DMS79 treated with DMSO at 0.1 percent for 48 hours (cell line): Measurements from ENCODE around the gene SFMBT2.
"Not testable (repeated sequence)": the region's sequence is repeated elsewhere in the genome, so short reads cannot be mapped to it uniquely, and the experiment has no call there.

Experiments
- DNase-seq: peaks from one replicate; lab custom pipeline; 2025; lab: John Stamatoyannopoulos, UW

SFMBT2 gene

DNA sequence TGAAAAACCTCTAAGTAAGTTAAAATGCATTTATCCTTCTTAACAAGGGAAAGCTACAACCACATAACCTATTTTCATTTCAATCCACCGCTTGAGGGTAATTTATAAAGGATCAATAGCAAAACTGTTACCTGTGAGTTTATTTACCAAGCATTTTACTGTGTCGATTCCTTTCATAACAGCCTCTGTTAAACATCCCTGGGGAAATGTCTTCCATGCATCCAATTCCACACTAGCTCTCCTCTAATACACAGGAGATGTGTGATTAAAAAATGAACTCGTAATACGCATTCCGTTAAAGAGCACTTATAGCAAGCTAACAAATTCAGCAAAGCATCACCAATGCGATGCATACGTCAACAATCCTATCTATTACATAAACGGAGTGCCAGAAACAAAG, 185.7 kb downstream of the SFMBT2 start:
- no peak for DNase-seq

DNA sequence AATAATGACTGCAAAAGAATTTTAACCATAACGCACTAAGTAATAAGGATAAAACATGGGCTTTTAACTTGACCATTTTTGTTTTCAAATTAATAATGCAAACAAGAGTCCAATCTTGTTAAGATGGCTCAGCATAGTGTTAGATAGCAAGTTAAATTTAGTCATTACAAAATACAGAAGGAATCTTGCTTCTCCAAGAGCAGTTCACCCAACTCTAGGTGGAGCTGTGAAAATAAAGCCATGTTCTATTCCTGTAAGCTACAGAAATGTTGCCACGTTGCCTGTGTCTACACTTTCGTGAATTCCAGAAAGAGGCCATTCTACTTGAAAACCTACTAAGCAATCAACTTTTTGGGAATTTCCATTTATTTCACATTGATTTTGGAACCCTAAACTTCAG, 191.9 kb downstream of the SFMBT2 start:
- no peak for DNase-seq

DNA sequence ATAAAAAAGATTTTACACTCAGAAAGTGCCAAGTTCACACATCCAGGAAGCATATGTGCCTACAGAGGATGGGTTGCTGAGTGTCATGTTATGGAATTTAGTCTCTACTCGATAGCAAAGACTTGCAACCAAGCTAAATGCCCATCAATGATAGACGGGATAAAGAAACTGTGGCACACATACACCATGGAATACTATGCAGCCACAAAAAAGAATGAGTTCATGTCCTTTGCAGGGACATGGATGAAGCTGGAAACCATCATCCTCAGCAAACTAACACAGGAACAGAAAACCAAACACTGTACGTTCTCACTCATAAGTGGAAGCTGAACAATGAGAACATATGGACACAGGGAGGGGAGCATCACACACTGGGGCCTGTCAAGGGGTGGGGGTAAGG, 198.1 kb downstream of the SFMBT2 start:
- not testable (repeated sequence) for DNase-seq

DNA sequence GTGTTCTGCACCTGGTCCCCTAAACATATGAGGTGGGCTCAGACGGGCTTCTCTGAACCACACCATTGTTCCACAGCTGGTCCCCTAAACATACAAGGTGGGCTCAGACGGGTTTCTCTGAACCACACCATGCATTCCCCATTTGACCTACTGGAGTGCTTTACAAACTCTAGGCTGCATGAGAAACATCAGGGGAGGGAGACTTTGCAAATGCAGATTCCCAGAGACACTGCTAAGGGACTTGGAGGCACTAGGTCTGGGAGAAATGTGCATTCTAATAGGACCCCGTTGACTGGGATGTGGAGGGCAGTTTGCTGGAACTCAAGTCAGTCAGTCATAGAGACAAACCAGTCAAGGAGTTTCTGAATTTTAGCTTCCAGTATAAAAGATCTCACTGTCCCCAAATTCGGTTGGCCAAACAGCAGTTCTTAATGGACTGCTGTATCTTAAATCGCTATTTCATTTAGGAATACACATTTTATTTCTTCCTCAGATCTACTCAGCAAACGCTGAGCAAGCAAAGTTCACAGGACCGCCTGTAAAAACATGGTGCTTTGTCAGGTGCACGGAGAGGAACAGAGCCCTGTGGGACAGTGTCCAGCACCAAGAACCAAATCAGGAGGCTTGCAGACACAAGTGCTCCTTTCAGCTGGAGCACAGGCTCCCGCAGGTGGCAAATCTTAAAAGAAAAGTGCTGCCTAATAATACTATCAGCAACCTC, 198.8 kb downstream of the SFMBT2 start:
- no peak for DNase-seq

DNA sequence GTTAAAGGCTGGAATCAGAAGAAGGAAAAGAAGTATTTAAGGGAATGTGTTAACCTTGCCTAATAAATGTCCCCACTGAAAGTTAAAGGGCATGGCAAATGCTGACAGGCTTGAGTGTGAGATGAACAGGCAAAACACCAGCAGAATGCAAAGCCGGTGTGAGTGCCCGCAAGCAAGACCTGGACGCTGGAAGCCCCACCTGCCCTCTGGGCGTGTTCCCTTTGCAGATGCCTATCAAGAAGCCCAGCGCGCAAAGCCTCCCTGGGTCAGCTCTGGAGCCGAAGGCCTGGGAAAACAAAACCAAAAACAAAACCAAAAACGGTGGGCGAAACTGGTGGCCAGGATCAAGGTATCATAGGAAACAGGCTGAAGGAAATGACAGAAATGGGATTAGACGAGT, 200.3 kb downstream of the SFMBT2 start:
- no peak for DNase-seq

DNA sequence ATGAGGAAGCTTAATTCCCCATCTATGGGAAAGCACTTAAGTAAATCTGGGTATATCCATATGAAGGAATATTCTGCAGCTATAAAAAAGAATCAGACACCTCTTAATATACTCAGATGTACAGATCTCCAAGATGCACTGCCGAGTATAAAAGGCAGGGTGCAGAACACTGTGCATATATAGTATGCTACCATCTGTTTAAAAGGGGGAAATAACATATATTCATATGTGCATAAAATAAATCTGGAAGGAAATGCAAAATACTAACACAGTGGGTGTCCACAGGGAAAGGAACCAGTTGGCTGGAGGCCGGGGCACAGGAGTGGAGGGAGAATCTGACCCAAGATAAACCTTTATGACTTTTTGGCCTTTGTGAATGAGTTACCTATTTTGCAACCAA, 201.4 kb downstream of the SFMBT2 start:
- no peak for DNase-seq

DNA sequence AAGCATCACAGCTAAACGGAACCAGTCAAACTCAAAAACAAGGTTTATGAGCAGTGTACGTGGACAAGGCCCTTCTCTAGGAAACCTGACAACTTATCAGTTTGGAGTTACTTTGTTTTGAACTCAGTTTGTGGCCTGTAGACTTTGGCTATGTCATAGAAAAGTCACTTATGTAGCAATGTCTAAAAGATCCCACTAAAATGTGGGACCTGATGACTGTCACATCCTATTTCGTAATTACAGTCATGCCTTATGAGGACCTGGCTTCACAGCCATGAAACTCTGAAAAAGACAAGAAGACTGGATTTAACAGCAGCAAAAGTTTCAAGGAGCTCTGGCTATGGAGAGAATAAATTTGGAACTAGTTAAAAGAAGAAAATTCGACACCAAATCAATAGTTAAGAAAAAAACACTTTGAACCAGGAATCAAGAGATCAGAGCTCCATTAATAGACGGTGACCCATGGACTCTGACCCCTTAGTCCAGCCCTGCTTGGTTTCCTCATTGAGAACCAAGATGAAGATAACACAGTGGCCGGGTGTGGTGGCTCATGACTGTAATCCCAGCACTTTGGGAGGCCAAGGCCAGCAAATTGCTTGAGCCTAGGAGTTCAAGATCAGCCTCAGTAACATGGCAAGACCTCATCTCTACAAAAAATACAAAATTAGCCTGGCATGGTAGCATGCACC, 204.3 kb downstream of the SFMBT2 start:
- DNase-seq, result no peak

DNA sequence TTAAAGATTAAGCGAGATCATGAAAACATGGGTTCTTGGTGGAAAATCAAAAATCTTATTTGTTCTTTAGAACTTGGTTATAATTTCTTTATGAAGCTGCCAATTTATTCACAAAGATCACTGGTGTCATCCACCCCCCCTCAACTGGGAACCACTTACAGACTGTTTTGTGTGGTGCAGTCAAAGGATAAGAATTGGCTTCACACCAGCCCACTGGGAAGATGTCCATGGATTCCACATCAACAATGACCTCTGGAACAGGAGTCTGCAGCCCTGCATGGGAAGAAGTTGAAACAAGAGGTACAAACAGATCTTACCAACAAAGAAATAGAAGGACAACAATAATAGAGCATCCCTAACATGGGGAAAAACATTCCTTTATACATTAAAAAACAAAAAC, 205.2 kb downstream of the SFMBT2 start:
- DNase-seq, result no peak

DNA sequence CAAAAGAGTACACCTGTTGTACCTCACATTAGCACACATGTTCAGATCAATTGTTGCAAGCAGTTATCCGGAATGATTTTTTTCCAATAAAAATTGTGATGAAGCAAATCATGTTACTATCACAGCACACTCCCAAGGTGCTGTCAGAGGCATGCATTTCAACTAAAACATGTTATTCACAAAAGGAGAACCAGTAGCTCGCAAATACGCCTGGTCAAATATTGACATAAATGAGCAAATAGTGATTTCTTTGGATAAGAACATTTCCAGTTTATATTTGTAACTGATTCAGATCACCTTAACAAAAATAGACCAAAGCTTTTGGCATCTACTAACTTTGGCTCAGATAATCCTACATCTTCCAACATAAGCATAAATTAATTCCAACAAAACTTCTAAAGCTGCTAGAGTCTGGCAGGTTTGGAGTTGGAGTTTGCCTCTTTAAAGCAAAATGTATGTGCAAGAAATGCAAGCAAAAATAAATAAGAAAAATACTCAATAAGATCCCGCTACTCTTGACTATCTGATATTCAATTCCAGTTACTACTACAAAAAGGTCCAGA, 208.0 kb downstream of the SFMBT2 start:
- no peak for DNase-seq

DNA sequence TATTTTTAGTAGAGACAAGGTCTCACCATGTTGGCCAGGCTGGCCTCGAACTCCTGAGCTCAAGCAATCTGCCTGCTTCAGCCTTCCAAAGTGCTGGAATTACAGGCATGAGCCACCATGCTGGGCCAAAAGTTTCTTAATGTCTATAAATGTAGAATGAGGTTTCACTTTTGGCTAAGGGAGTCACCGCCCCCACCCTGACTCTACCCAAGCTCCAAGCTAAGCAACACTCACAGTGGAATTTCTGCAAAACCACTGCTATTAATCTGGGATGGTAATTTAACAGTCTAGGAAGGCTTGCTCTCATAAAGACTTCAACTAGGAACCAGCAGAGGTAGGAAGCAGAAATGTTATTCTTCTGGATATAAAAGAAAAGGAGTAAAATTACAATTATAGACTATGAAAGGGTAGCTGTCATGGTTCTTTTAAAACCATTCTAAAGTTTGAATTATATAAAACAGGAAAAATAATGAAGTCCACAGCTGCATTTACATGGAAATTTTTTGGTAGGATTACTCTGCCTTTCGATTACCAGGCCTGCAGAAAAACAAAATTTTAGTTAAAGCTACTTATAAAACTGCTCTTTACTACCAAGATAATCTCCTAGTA, 211.6 kb downstream of the SFMBT2 start:
- no peak for DNase-seq

DNA sequence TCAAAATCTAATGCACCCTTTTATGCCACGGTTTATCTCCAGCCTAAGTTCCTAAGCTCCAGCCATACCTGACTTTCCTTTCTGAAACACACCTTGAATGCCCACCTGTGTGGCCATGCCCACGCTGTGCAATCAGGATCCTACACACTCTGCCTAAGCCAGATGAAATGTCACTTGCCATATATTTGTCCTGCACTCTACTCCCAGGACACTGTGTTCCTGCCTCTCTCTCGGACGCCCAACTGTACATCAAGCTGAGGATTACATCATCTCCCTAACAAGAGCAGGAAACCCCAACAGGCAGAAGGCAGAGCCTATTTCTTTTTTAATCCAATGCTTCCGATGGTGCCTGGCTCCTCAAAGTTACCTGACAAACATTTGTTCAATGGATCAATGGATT, 214.6 kb downstream of the SFMBT2 start:
- DNase-seq, result no peak

DNA sequence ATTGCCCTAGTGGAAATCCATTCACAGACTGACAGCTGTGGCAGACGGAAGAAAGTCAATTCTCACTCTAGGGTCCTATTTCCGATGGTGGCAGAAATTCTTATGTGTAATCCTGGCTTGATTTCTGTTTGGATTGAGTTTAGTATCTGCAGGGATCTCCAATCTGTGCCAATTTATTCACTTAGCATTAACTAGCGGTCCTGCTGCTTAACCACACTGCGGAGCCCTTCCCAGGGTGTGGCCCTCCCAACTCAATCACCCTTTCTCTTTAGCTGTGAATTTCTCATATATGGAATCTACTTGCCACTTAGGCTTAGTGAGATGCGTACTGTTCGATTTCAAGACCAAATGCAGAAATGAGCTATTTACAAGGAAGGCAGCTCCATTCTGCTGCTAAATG, 215.7 kb downstream of the SFMBT2 start:
- no peak for DNase-seq

DNA sequence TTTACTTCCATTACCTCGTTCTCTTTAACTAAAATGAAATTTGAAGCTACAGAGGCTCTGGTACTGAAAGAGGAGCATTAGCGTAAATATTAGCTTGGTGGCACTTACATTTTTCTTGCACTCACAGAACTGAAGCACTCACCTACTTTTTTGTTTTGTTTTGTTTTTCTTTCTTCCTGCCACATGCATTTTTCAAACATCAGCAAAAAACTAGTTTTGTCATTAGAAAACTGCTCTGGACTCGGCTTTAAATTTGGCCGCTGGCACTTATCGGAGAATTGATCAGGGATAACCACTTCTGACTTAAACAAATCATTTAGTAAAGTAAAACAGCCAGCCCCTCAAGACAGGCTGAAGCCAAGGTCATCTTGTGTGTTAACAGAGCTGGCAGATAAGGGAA, 216.3 kb downstream of the SFMBT2 start:
- DNase-seq, result no peak

DNA sequence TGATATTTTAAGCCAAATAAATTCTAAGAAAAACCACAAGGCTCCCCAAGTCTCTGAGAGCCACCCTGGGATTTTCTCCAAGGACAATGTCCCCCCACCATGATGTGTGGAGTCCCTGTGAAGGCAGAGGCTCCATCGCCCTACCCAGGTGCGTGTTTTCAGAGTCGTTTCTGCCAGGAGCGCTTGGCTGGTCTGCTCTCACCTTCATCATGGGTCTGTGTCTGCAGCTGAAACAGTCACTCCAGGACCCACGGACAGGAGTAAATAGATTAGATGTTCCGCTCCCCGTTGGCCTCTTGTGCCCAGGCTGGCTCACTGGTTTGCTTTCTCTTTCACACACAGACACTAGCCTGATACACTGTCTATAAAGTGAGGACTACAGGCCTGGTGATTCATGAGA, 217.5 kb downstream of the SFMBT2 start:
- no peak for DNase-seq

DNA sequence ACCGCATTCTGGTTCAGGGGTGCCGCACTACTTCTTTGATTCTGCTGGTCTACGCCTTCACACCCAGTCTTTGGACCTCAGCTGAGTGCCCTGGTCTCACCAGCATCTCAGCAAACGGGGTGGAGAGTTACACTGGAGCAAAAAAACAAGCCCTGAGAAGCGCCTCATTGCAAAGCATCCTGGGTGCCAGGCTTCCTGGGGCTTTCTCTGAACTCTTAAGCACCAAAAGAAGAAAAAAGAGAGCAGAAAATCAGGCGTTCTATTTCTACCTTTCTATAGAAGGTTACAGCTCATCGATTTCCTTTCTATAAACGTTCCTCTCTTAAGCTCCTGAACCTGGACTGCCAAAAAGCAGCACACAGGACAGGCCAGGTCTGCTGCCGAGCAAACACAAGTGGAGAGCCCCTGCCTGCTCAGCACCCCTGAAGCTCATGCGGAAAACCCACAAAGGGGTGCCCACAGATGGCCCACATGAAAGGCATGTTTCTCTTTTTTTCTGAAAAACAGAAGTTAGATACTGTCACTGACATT, 217.9 kb downstream of the SFMBT2 start:
- no peak for DNase-seq

DNA sequence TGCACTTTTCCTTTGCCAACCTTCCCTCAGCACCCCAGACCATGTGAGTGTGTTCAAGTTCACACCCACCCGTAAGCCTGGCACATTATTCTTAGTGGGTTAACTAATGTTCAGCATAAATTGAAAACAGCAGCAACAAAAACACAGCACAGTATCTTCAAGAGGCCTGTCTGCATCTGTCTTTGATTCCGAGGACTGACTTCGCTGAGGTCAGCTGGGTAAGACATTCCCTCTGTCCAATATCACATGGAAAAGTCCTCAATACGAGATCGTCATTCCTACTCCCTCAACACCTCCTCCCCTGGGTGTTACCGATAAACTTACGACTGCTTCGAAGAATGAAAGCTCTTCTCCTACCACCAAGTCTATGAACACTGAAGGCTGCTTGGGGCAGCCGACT, 218.8 kb downstream of the SFMBT2 start:
- DNase-seq, result no peak

DNA sequence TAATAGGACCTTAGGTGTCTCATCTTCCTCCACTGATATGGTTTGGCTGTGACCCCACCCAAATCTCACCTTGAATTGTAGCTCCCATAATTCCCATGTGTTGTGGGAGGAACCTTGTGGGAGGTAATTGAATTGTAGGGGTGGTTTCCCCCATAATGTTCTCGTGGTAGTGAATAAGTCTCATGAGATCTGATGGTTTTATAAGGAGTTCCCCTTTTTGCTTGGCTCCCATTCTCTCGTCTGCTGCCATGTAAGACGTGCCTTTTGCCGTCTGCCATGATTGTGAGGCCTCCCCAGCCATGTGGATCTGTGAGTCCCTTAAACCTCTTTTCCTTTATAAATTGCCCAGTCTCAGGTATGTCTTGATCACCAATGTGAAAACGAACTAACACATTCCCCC, 220.1 kb downstream of the SFMBT2 start:
- DNase-seq, result not testable (repeated sequence)

DNA sequence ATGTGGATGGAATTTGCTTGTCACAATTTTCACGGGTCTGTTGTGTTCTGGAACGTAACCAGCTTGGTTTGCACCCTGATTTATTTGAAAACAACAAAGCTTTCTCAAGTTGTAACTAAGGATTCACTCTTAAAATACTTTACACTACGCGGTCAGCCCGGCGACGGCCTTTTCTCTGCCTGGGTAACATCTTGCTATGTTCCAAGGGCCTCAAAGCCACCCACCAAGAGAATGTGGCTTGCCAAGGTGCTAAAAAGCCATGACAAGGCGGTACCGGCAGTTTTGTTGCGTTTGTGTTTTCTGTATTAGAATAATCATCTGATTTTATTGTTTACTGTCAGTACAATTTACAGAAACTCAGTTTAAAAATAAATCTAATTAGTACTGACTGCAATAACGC, 220.9 kb downstream of the SFMBT2 start:
- DNase-seq, result no peak

DNA sequence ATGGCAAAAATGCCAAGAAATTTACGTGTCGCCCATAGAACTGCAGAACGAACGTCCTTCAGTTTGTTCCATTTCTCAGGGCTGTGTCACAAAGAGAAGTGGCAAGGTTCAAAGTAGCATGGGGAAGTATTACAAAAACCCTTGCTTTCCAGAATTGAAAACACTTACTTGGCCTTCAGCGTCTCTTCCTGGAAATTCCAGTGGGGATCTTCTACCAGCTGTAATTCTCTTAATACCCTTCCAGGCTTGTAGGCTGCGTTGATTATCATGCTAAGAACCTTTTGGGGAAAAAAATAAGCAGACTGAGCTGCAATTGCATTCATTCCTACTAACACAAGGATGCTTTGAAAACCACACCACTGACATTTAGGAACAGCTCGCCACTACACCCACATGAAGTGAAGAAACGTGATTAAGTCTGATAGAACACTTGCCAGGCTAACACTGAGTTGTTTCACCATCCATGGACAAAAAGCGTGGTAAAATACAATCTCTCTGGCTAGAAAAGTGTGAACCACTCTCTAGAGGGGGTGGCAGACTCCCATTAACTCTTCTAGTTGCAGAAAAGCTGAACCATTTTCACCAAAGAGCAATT, 222.3 kb downstream of the SFMBT2 start:
- DNase-seq, result no peak

DNA sequence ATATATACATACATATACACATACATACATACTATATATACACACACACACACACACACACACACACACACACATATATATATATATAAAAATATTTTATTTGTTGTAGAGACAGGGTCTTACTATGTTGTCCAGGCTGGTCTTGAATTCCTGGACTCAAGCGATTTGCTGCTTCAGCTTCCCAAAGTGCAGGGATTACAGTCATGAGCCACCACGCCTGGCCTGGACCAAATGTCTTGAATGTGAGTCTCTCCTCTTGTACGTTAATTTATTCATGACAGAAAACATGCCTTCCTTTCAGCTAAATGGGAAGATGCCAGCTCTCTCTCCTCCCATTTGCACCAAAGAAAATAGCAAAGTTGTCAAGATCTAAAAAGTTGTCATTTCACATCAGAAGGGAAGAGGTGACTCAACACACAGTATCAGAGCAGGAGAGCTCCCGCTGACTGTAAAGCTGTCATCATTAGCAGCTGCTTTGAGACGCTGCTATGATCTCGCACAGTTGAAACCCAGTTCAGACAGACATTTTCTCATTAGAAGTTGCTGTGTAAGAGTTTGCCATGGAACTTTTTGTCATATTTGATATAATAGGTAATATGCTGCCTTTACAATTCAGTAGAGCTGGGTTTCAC, 224.3 kb downstream of the SFMBT2 start:
- no peak for DNase-seq

DNA sequence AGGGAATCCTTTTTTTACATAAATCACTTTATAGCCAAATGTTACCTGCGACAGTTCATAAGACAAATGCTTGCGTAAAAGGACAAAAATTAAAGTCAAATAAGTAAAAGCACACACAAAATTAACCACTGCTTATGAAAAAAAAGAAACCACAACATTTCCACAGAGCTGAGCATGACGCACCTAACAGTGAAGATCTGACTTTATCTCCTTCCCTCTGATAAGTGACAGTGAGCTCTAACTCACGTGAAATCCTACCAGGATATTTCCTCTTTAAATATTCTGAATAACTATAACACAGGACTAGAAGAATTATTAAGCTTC, 225.5 kb downstream of the SFMBT2 start:
- no peak for DNase-seq

DNA sequence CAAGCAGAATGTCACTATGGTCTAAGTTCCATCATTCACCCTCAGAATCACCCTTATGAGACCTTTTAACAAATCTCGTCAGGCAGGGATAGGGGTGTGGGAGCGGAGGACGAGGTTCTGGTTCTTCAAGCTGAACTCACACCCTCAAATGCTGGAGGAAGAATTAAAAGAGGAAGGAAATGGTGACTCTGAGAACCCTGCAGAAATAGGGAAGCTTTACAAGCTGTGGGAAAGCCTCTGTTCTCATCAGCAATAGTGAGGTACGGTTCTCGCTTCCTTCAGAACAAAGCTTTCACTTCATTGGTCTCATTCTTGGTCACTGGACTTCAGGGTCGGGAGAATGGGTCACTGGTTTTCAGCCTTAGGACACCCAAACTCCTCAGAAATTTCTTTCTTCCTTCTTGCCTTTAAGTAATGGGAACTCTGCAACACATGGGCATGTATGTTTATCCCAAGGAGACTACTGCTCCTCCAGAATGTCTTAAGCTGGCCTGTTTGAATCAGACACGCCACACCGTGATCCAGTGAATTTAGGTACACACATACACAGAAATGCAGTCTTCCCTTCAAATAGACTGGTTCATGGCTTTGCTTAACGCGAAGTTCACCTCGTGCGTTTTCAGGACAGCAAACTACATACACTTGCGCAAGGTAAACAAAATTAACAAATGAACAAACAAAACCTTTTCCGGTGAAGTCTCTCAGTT, 226.0 kb downstream of the SFMBT2 start:
- no peak for DNase-seq
